Subcutaneous adipose tissue (tissue), 4 donors: ENCODE data around the gene PSEN1. TPM values are rescaled to one million over a fixed set of nuclear protein-coding genes. Genes with fewer than 3 reads are reported as not detected.

Experiments
- total RNA-seq, 4 donors: library from RNA; depleted of rRNA; stranded (reverse); fragments of >200 nt; gene quantifications; one replicate each; pipeline ENCODE4 v1.1.0, GENCODE V29; 2016
- TF ChIP-seq, protein P1 (sequence below): fragments of 450-650 bp; IDR thresholded peaks from one replicate; pipeline ENCODE4 v1.5.1; 2016; ENCODE audit warnings: low read depth, mild to moderate bottlenecking, control low read depth, antibody characterized with exemption, moderate library complexity

The PSEN1 gene
- total RNA-seq, 4 donors from 2014 or later: 58.4 to 87.5 (median 69.9) TPM

- TF ChIP-seq, protein P1, sequence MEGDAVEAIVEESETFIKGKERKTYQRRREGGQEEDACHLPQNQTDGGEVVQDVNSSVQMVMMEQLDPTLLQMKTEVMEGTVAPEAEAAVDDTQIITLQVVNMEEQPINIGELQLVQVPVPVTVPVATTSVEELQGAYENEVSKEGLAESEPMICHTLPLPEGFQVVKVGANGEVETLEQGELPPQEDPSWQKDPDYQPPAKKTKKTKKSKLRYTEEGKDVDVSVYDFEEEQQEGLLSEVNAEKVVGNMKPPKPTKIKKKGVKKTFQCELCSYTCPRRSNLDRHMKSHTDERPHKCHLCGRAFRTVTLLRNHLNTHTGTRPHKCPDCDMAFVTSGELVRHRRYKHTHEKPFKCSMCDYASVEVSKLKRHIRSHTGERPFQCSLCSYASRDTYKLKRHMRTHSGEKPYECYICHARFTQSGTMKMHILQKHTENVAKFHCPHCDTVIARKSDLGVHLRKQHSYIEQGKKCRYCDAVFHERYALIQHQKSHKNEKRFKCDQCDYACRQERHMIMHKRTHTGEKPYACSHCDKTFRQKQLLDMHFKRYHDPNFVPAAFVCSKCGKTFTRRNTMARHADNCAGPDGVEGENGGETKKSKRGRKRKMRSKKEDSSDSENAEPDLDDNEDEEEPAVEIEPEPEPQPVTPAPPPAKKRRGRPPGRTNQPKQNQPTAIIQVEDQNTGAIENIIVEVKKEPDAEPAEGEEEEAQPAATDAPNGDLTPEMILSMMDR: no peak
Measured at GRCh38 chr14:73230051-73230450, 93.7 kb downstream of the PSEN1 start.

DNA sequence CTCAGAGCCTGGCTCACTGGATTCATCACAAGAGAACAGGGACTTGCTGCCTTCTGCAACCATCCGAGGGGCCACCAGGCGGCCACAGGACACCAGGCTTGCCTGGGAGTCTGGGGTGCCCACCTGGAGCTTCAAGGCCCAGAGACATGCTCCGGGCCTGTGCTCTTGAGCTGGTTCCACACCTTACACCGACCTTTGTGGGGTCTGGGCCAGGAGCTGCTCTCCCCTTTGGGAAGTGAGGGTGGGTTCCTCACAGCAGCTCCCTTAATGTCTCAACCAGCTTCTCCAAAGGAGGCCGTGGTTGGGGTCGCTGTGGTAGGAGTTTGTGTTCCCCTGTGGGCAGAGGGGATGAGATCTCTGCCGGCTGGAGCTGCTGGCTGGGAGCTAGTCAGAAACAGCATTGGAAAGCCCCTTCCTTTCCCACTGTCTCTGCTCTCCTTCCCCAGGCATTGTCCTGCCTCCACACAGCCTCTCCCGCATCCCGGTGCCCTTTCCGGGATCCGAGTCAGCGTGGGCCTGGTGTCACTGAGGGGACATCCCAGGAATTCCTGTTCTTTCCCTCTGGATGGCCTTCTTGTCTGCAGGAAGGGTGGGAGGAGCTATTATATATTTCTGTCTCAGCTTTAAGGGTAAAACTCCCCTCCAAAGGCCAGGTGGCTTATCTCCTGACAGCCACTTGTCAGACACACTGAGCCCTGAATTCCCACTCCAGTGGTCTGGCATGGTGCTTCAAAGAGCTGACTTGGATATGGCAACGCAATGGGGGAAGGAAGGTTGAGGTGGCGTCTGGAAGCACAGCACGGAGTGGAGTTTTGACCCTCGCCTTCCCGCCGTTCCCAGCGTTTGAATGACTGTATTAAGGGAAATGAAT lies 95.9 kb downstream of the PSEN1 start:
- TF ChIP-seq, protein P1: no peak

DNA sequence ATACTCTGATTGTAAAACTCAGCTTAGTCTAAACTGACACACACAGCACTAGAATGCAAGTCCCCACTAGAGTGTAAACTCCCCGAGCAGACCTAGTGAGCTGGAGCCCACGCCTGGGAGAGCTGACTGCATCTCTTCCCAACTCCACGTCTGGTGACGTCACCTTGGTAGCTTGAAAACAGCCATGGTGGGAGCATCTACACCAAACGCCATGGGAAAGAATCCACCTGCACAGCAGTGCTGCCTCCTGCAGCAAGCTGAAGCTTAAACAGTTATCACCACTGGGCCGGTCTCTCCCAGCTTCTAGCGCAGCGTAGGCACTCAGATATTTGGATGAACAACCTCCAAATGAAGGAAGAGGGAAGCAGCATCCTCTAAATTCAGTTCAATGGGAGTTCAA lies 96.7 kb downstream of the PSEN1 start:
- TF ChIP-seq, protein P1: no peak

DNA sequence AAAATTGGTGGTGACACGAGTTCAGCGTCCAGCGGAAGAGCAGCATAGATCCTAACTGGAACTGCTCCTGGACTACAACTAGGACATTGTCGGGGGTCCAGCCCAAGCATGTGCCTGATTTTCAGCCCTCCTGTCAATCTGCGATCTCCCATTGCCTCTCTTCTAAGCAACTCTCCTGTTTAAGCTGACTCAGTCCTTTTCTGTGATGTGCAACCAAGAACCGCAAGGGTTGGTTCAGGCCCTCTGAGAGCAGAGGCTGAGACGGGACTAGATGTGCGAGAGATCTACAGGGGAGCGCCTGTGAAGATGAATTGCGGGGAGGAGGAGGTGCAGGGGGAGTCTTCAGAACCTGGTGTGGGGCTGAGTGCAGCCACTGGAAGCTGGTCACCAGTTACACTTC lies 97.3 kb downstream of the PSEN1 start:
- TF ChIP-seq, protein P1: no peak

- TF ChIP-seq, protein P1: no peak
Measured at GRCh38 chr14:73234029-73234428, 97.7 kb downstream of the PSEN1 start.

GRCh38 chr14:73234586-73235394 lies 98.5 kb downstream of the PSEN1 start:
- TF ChIP-seq, protein P1: no peak

- TF ChIP-seq, protein P1: no peak
Measured at GRCh38 chr14:73235531-73236155, 99.3 kb downstream of the PSEN1 start.
